Small intestine (tissue), 7 donors: Measurements from ENCODE around the gene PDE2A. TPM values are rescaled to one million over a fixed set of nuclear protein-coding genes. Genes with fewer than 3 reads are reported as not detected.

Source experiments
- DNase-seq, 2 donors: peaks; one replicate each; pipeline versions ENCODE4 v3.0.0 to v3.0.0-alpha.2; 2013
- FAIRE-seq: peaks from 2 replicates; lab custom pipeline; 2012; peaks lifted over from hg19 to GRCh38; lab: Jason Lieb, UNC
- H3K27ac ChIP-seq, 3 donors: one replicate each; pipeline ENCODE4 v1.5.1; 2013; ENCODE audit warnings: low read length in 2 of 3, mild to moderate bottlenecking in 2 of 3, control low read depth in 1 of 3, inconsistent platforms in 1 of 3, low read depth in 1 of 3, moderate library complexity in 1 of 3
- H3K27me3 ChIP-seq, 3 donors: one replicate each; pipeline ENCODE4 v1.6.1; 2013; ENCODE audit warnings: low read length in 3 of 3, inconsistent platforms in 1 of 3; ENCODE audit not compliant: control insufficient read depth in 3 of 3, insufficient read depth in 3 of 3
- H3K36me3 ChIP-seq, 3 donors: one replicate each; pipeline ENCODE4 v1.6.1; 2013; ENCODE audit warnings: low read length in 3 of 3, inconsistent platforms in 1 of 3, low read depth in 1 of 3, mild to moderate bottlenecking in 1 of 3, moderate library complexity in 1 of 3; ENCODE audit not compliant: control insufficient read depth in 3 of 3, insufficient read depth in 2 of 3
- H3K4me1 ChIP-seq, 3 donors: one replicate each; pipeline ENCODE4 v1.6.1; 2013; ENCODE audit warnings: low read length in 2 of 3, inconsistent platforms in 1 of 3, low read depth in 1 of 3, mild to moderate bottlenecking in 1 of 3, moderate library complexity in 1 of 3; ENCODE audit not compliant: control insufficient read depth in 3 of 3, insufficient read depth in 2 of 3
- H3K4me3 ChIP-seq, 3 donors: one replicate each; pipeline ENCODE4 v1.5.1; 2013; ENCODE audit warnings: low read length in 3 of 3, control low read depth in 1 of 3, inconsistent platforms in 1 of 3, low read depth in 1 of 3, mild to moderate bottlenecking in 1 of 3, moderate library complexity in 1 of 3
- H3K9me3 ChIP-seq, 2 donors: one replicate each; pipeline ENCODE4 v1.6.1; 2013; ENCODE audit warnings: low read depth in 1 of 2, low read length in 1 of 2; ENCODE audit not compliant: control insufficient read depth in 2 of 2, insufficient read depth in 1 of 2
- WGBS, 3 donors: extraction: QIAGEN DNeasy Blood & Tissue Kit; methylation state at CpG; one replicate each; pipeline ENCODE4 v1.1.7; 2013; 5-methylcytosine and 5-hydroxymethylcytosine counted together
- polyA plus RNA-seq, 4 donors: library from polyadenylated mRNA; stranded (reverse) in 3 of 4; unstranded in 1 of 4; fragments of 200-250 nt in 3 of 4; fragments of 120-200 nt in 1 of 4; gene quantifications; one replicate each; pipeline versions ENCODE4 v1.2.1 to v1.2.3, GENCODE V29; 2013
- donor health status: healthy with polysubstance abuse.
- donor health status: control.
- donor health status: control.
- donor health status: Bipolar disorder and iron deficiency.
- donor health status: healthy.

PDE2A gene
- polyA plus RNA-seq, 4 donors, result 1.8 to 31.6 (median 7.4) TPM

- no peak for DNase-seq
- no peaks in the 10 kb centered on the region for H3K36me3 ChIP-seq
- no peak for FAIRE-seq
- H3K9me3 ChIP-seq, result no peaks in the 10 kb centered on the region
- no peak overlapping the region for H3K4me3 ChIP-seq
- H3K27ac ChIP-seq, result no peak overlapping the region
- H3K27me3 ChIP-seq, result peaks cover 0 to 9% (median 0%) of the 10 kb centered on the region in 3 donors
- H3K4me1 ChIP-seq, result no peaks in the 10 kb centered on the region
- 42 to 68% (median 51%) methylated on average over 8 of the region's 8 CpGs for WGBS, 3 donors
Observed at GRCh38 chr11:72609476-72609875, 64.7 kb downstream of the PDE2A start.

GRCh38 chr11:72609045-72609444 lies 65.2 kb downstream of the PDE2A start:
- no peak for DNase-seq
- H3K27ac ChIP-seq, result no peak overlapping the region
- H3K36me3 ChIP-seq, result no peaks in the 10 kb centered on the region
- WGBS, 3 donors, result 70 to 74% (median 71%) methylated on average over 4 of the region's 4 CpGs
- H3K4me1 ChIP-seq, result no peaks in the 10 kb centered on the region
- FAIRE-seq, result no peak
- no peaks in the 10 kb centered on the region for H3K9me3 ChIP-seq
- peaks cover 0 to 9% (median 0%) of the 10 kb centered on the region in 3 donors for H3K27me3 ChIP-seq
- H3K4me3 ChIP-seq, result no peak overlapping the region

- whole genome bisulfite sequencing, 3 donors, result 58 to 64% (median 59%) methylated on average over 2 of the region's 2 CpGs
- peaks cover 0 to 9% (median 0%) of the 10 kb centered on the region in 3 donors for H3K27me3 ChIP-seq
- no peak overlapping the region for H3K4me3 ChIP-seq
- H3K4me1 ChIP-seq, result no peaks in the 10 kb centered on the region
- no peaks in the 10 kb centered on the region for H3K9me3 ChIP-seq
- H3K36me3 ChIP-seq, result no peaks in the 10 kb centered on the region
- DNase-seq (no peak), FAIRE-seq (no peak)
- no peak overlapping the region for H3K27ac ChIP-seq
Observed at GRCh38 chr11:72607496-72607895, 66.7 kb downstream of the PDE2A start.

- Histone ChIP-seq H3K4me1 (peaks cover 0 to 3% (median 0%) of the 10 kb centered on the region in 3 donors), H3K27me3 (peaks cover 0 to 9% (median 0%) of the 10 kb centered on the region in 3 donors), H3K36me3 (no peaks in the 10 kb centered on the region), H3K9me3 (no peaks in the 10 kb centered on the region), H3K27ac (no peak overlapping the region), H3K4me3 (no peak overlapping the region)
- no peak for FAIRE-seq
- WGBS, 3 donors, result 60 to 62% (median 61%) methylated on average over 13 of the region's 13 CpGs
- DNase-seq, result no peak
Observed at GRCh38 chr11:72606748-72607468, 67.3 kb downstream of the PDE2A start.

- Histone ChIP-seq H3K4me1 (peaks cover 0 to 7% (median 0%) of the 10 kb centered on the region in 3 donors), H3K4me3 (no peak overlapping the region), H3K36me3 (no peaks in the 10 kb centered on the region), H3K27me3 (peaks cover 0 to 9% (median 0%) of the 10 kb centered on the region in 3 donors), H3K27ac (no peak overlapping the region), H3K9me3 (no peaks in the 10 kb centered on the region)
- WGBS, 3 donors, result 42 to 59% (median 56%) methylated on average over 13 of the region's 13 CpGs
- no peak for DNase-seq
- no peak for FAIRE-seq
Observed at GRCh38 chr11:72605973-72606747, 68.1 kb downstream of the PDE2A start.

GRCh38 chr11:72604256-72604655 lies 70.0 kb downstream of the PDE2A start:
- 47 to 71% (median 49%) methylated on average over 1 of the region's 1 CpG for WGBS, 3 donors
- H3K4me3 ChIP-seq, result no peak overlapping the region
- FAIRE-seq (no peak), DNase-seq (no peak)
- peaks cover 0 to 7% (median 0%) of the 10 kb centered on the region in 3 donors for H3K4me1 ChIP-seq
- no peaks in the 10 kb centered on the region for H3K9me3 ChIP-seq
- H3K27ac ChIP-seq, result no peak overlapping the region
- H3K27me3 ChIP-seq, result peaks cover 0 to 15% (median 0%) of the 10 kb centered on the region in 3 donors
- H3K36me3 ChIP-seq, result no peaks in the 10 kb centered on the region

GRCh38 chr11:72602250-72602904 lies 71.8 kb downstream of the PDE2A start:
- peak; percentile 32 to 50 for DNase-seq

GRCh38 chr11:72600557-72600956 lies 73.7 kb downstream of the PDE2A start:
- peaks cover 0 to 7% (median 0%) of the 10 kb centered on the region in 3 donors for H3K4me1 ChIP-seq
- peaks cover 0 to 24% (median 0%) of the 10 kb centered on the region in 3 donors for H3K27me3 ChIP-seq
- H3K27ac ChIP-seq, result no peak overlapping the region
- H3K36me3 ChIP-seq, result no peaks in the 10 kb centered on the region
- no peak overlapping the region for H3K4me3 ChIP-seq
- H3K9me3 ChIP-seq, result no peaks in the 10 kb centered on the region
- 28 to 62% (median 44%) methylated on average over 9 of the region's 9 CpGs for whole genome bisulfite sequencing, 3 donors
- FAIRE-seq, result no peak
- DNase-seq, result peak; percentile 19 to 40

More at GRCh38 chr11:72602250-72602904, 71.8 kb downstream of the PDE2A start:
- H3K27ac ChIP-seq, result no peak overlapping the region
- H3K4me1 ChIP-seq, result peaks cover 0 to 7% (median 0%) of the 10 kb centered on the region in 3 donors
- peaks cover 0 to 19% (median 0%) of the 10 kb centered on the region in 3 donors for H3K27me3 ChIP-seq
- no peak for FAIRE-seq
- no peaks in the 10 kb centered on the region for H3K36me3 ChIP-seq
- no peak overlapping the region for H3K4me3 ChIP-seq
- 22 to 63% (median 34%) methylated on average over 10 to 11 of the region's 11 CpGs for WGBS, 3 donors
- H3K9me3 ChIP-seq, result no peaks in the 10 kb centered on the region
